ENCODE data around the gene CLEC4F.

Gene CLEC4F

GRCh38 chr2:70785137-70785911, 35.1 kb downstream of the CLEC4F start:
- DNase-seq (ENCODE audit: low spot score): no peak
- TF ChIP-seq CTCF (IDR thresholded peaks at IDR 0.05): no peak
- no peak overlapping the region for H3K27ac ChIP-seq
- H3K4me3 ChIP-seq: no peak overlapping the region

DNA sequence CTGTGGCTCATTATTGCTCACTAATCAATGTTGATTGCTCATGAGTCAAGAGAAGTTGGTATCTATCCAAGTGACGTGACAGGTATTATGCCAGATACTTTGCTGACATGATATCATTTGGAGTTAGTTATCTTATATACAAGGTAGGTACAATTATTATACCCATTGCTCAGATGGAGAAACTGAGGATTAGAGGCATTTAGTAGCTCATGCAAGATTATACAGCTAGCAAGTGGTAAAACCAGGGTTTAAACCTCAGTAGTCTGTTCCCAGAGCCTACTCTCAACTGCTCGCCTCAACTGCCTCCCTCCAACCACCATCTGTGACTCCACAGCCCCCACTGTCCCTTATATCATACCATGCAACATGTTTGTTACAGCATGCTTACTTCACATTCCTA, 36.1 kb downstream of the CLEC4F start:
- DNase-seq (ENCODE audit: low spot score): no peak
- no peak for TF ChIP-seq CTCF (IDR thresholded peaks at IDR 0.05)
- no peak overlapping the region for H3K4me3 ChIP-seq
- H3K27ac ChIP-seq: no peak overlapping the region

DNA sequence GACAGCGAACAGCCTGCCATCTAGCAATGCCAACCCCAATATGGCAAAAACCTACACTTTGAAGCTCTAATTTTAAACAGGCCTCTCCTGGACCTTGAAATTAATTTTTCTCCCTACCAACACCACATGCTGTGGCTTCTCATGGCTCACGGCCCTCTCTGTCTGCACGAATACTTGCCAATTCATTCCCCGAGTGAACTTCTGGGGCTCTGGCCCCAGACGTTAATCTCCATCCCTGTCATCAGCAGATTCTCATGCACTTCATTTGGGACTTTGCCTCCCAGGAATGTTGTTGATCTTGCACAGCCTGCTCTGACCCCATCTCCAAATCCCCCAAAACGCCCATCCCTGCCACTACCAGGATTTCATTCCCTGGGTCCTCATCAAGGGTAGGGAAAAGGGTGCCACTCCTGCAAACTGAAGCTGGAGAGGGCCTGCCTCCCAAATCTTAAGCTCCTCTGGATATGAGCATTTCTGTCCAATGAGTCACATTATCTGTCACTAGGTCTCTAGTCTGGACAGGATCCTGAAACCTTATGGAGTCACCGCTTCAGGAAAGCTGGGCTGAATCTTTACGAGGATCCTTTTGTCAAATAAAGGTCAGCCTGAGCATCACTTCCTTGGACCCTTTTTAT, 40.4 kb downstream of the CLEC4F start:
- H3K27ac ChIP-seq: no peak overlapping the region
- no peak for DNase-seq (ENCODE audit: low spot score)
- no peak overlapping the region for H3K4me3 ChIP-seq
- TF ChIP-seq CTCF (IDR thresholded peaks at IDR 0.05): no peak

- H3K4me3 ChIP-seq: no peak overlapping the region
- DNase-seq (ENCODE audit: low spot score): no peak
- no peak for TF ChIP-seq CTCF (IDR thresholded peaks at IDR 0.05)
- H3K27ac ChIP-seq: no peak overlapping the region
Observed at GRCh38 chr2:70779491-70779890, 40.9 kb downstream of the CLEC4F start.

GRCh38 chr2:70778676-70779075, 41.7 kb downstream of the CLEC4F start:
- TF ChIP-seq CTCF (IDR thresholded peaks at IDR 0.05): no peak
- no peak overlapping the region for H3K27ac ChIP-seq
- H3K4me3 ChIP-seq: no peak overlapping the region
- no peak for DNase-seq (ENCODE audit: low spot score)

- no peak for TF ChIP-seq CTCF (IDR thresholded peaks at IDR 0.05)
- no peak for DNase-seq (ENCODE audit: low spot score)
- H3K27ac ChIP-seq: no peak overlapping the region
- H3K4me3 ChIP-seq: no peak overlapping the region
Observed at GRCh38 chr2:70777450-70777849, 42.9 kb downstream of the CLEC4F start.

DNA sequence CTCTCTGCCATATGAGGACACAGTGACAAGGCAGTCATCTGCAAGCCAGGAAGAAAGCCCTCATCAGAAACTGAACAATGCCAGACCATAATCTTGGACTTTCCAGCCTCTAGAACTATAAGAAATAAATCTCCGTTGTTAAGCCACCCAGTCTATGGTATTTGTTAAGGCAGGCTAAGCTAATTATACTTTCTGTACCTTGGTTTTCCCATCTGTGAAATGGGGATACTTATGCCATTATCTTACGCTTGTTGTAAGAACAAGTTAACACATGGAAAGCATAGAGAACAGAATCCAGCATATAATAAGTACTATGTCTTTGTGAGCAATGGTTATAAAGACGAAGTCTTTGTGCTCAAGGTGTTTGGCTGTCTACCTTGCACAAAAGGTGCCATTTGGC, 44.1 kb downstream of the CLEC4F start:
- no peak overlapping the region for H3K27ac ChIP-seq
- no peak for DNase-seq (ENCODE audit: low spot score)
- no peak overlapping the region for H3K4me3 ChIP-seq
- TF ChIP-seq CTCF (IDR thresholded peaks at IDR 0.05): no peak

Data from coronary artery (tissue), 2 donors.